ENCODE measurements around the gene SERPINA12. TPM values are rescaled to one million over a fixed set of nuclear protein-coding genes. Genes with fewer than 3 reads are reported as not detected.

SERPINA12 gene
- total and polyA plus RNA-seq, 2 experiments from 2014 or later, result not detected

GRCh38 chr14:94448071-94448808 lies 61.0 kb downstream of the SERPINA12 start:
- peaks cover 7% of the 10 kb centered on the region for H3K27me3 ChIP-seq
- no peak for TF ChIP-seq CTCF (IDR thresholded peaks at IDR 0.05; ENCODE audit: low read depth, low read length)
- DNase-seq (ENCODE audit: low read depth in 1 of 2, low spot score in 1 of 2), result no peak
- no peaks in the 10 kb centered on the region for H3K9me3 ChIP-seq (ENCODE audit: low read depth)
- no peak overlapping the region for H3K4me3 ChIP-seq
- no peak overlapping the region for H3K27ac ChIP-seq
- no peaks in the 10 kb centered on the region for H3K36me3 ChIP-seq
- no peaks in the 10 kb centered on the region for H3K4me1 ChIP-seq (ENCODE audit: low read depth)

GRCh38 chr14:94447206-94447605 lies 62.1 kb downstream of the SERPINA12 start:
- H3K27me3 ChIP-seq, result peaks cover 7% of the 10 kb centered on the region
- no peak for DNase-seq (ENCODE audit: low read depth in 1 of 2, low spot score in 1 of 2)
- no peak overlapping the region for H3K27ac ChIP-seq
- H3K4me3 ChIP-seq, result no peak overlapping the region
- no peak for TF ChIP-seq CTCF (IDR thresholded peaks at IDR 0.05; ENCODE audit: low read depth, low read length)
- no peaks in the 10 kb centered on the region for H3K9me3 ChIP-seq (ENCODE audit: low read depth)
- no peaks in the 10 kb centered on the region for H3K4me1 ChIP-seq (ENCODE audit: low read depth)
- H3K36me3 ChIP-seq, result no peaks in the 10 kb centered on the region

- H3K36me3 ChIP-seq, result no peaks in the 10 kb centered on the region
- no peak for TF ChIP-seq CTCF (IDR thresholded peaks at IDR 0.05; ENCODE audit: low read depth, low read length)
- H3K27ac ChIP-seq, result no peak overlapping the region
- no peak for DNase-seq (ENCODE audit: low read depth in 1 of 2, low spot score in 1 of 2)
- H3K4me3 ChIP-seq, result no peak overlapping the region
- no peaks in the 10 kb centered on the region for H3K27me3 ChIP-seq
- H3K9me3 ChIP-seq (ENCODE audit: low read depth), result no peaks in the 10 kb centered on the region
- no peaks in the 10 kb centered on the region for H3K4me1 ChIP-seq (ENCODE audit: low read depth)
Measured at GRCh38 chr14:94446126-94446525, 63.1 kb downstream of the SERPINA12 start.

DNA sequence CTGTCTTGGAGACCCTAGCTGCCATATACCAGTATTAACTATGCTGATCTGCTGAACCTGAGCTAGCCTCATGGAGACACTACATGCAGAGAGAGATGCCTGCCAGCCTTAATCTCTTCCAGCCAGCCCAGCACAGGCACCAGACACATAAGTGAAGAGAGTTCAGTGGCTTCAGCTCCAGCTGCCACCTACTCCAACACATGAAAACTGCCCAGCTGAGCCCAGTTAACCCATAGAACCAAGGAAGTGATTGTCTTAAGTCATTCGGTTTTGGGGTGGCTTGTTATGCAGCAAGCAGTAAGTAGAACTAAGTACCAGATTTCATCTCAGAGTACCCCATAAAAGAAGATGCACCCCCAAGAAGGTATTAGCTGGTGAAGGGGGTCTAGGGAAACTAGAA lies 64.3 kb downstream of the SERPINA12 start:
- TF ChIP-seq CTCF (IDR thresholded peaks at IDR 0.05; ENCODE audit: low read depth, low read length), result no peak
- Histone ChIP-seq H3K4me1 (ENCODE audit: low read depth) (no peaks in the 10 kb centered on the region), H3K36me3 (no peaks in the 10 kb centered on the region), H3K9me3 (ENCODE audit: low read depth) (no peaks in the 10 kb centered on the region), H3K4me3 (no peak overlapping the region), H3K27ac (no peak overlapping the region), H3K27me3 (no peaks in the 10 kb centered on the region)
- no peak for DNase-seq (ENCODE audit: low read depth in 1 of 2, low spot score in 1 of 2)

DNA sequence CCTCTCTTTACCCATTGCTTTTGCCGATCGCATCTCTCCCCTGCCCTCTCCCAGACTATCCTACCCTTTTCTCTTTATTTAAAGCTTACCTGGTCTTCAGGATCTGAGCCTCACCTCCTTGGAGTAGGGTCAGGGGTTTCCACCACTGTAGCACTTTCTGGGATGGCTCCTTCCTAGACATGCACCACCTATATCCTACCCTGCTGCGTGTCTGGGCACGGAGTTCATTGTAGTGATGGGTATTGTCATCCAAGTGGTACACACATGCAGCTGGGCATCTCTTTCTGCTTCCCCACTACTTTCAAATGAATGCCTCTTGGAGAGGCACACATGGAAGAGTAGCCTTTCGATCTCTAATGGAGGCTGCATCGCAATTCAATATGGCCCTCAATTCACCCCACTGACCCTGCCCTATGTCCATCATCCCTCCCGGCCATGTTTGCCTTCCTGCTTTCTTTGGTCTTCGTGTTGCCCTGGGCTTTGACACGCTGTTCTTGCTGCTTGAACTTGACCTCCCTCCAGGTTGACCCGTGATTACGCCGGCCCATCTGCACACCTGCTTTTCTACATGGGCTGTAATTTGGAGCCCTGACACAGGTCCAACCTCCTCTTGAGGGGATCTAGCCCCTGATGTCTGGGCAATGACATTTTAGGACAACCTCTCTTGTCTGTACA lies 67.6 kb downstream of the SERPINA12 start:
- Histone ChIP-seq H3K36me3 (no peaks in the 10 kb centered on the region), H3K4me1 (ENCODE audit: low read depth) (no peaks in the 10 kb centered on the region), H3K27me3 (no peaks in the 10 kb centered on the region), H3K27ac (no peak overlapping the region), H3K9me3 (ENCODE audit: low read depth) (no peaks in the 10 kb centered on the region), H3K4me3 (no peak overlapping the region)
- no peak for DNase-seq (ENCODE audit: low read depth in 1 of 2, low spot score in 1 of 2)
- no peak for TF ChIP-seq CTCF (IDR thresholded peaks at IDR 0.05; ENCODE audit: low read depth, low read length)

Measured in cardiac muscle cell (in vitro differentiated cells and primary cell).